Mucosa of descending colon (tissue), 3 donors: Measurements from ENCODE around the gene FIGNL2. TPM values are rescaled to one million over a fixed set of nuclear protein-coding genes. Genes with fewer than 3 reads are reported as not detected.

Experiments used
- ATAC-seq: fragments of 200-7000 bp; cut with Tn5 transposase; one replicate; pipeline ENCODE4 v1.9.1; 2020; ENCODE audit warnings: mild to moderate bottlenecking, moderate library complexity
- DNase-seq, 3 donors: peaks; one replicate each; pipeline ENCODE4 v3.0.0-alpha.2; 2020
- H3K36me3 ChIP-seq: fragments of 200-600 bp; one replicate; pipeline ENCODE4 v1.8.0; 2021; ENCODE audit warnings: low read depth, mild to moderate bottlenecking
- H3K4me1 ChIP-seq: fragments of 200-600 bp; one replicate; pipeline ENCODE4 v1.8.0; 2021; ENCODE audit warnings: low read depth, mild to moderate bottlenecking
- H3K4me3 ChIP-seq: fragments of 200-600 bp; one replicate; pipeline ENCODE4 v1.8.0; 2021; ENCODE audit warnings: mild to moderate bottlenecking
- H3K9me3 ChIP-seq: fragments of 200-600 bp; one replicate; pipeline ENCODE4 v1.8.0; 2021; ENCODE audit warnings: mild to moderate bottlenecking
- intact Hi-C, 2 donors: fragments of 100-400 bp; cut with DNase I in 1 of 2; cut with micrococcal nuclease in 1 of 2; formaldehyde crosslinking; loops; one replicate each; pipeline versions ENCODE4 v1.11.0 to v1.11.1; 2022; cut with DNase I, micrococcal nuclease
- total RNA-seq, 3 donors: library from RNA; stranded (reverse); fragmentation: NEBNext Ultra II Directional in 2 of 3; extraction: Animal tissue kit (Norgen Biotek cat#: 25700) in 2 of 3; gene quantifications; one replicate each; pipeline versions ENCODE4 v1.2.1 to v1.2.4, GENCODE V29; 2021 to 2023
- TF ChIP-seq, protein P1 (sequence below): fragments of 200-600 bp; IDR thresholded peaks from one replicate; pipeline ENCODE4 v1.8.0; 2022; ENCODE audit warnings: antibody characterized with exemption, mild to moderate bottlenecking
- donor health status: DM: no; HTN: no; CAD: no; lungs with moderate emphysema.
- donor health status: DM: no; HTN: no; CAD: no.
- donor health status: DM: no; HTN: yes; CAD: no.

FIGNL2 gene
- total RNA-seq, 3 donors from 2014 or later, result 0.26 to 0.44 (median 0.34) TPM

DNA sequence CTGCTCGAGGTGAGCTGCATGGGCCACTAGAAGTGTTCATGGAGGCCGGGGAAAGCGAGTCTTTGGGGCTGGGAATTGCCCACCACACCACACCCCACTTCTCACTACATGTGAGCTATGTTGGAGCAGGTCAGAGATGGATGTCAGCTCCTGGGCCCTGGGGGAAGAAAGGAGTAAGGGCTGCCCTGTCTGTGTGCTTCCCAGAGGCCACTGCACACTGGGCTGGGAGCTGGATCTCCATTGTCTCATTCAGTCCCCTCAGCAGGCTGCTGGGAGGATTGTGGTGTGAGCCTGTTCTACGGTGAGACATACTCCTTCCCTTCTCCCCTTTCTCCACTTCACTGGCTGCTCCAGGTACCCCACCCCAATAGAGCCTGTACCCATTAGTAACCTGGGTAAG is 10.5 kb downstream of the FIGNL2 start:
- intact Hi-C loops, result no loop called here
- no peak for DNase-seq
- TF ChIP-seq, protein P1, sequence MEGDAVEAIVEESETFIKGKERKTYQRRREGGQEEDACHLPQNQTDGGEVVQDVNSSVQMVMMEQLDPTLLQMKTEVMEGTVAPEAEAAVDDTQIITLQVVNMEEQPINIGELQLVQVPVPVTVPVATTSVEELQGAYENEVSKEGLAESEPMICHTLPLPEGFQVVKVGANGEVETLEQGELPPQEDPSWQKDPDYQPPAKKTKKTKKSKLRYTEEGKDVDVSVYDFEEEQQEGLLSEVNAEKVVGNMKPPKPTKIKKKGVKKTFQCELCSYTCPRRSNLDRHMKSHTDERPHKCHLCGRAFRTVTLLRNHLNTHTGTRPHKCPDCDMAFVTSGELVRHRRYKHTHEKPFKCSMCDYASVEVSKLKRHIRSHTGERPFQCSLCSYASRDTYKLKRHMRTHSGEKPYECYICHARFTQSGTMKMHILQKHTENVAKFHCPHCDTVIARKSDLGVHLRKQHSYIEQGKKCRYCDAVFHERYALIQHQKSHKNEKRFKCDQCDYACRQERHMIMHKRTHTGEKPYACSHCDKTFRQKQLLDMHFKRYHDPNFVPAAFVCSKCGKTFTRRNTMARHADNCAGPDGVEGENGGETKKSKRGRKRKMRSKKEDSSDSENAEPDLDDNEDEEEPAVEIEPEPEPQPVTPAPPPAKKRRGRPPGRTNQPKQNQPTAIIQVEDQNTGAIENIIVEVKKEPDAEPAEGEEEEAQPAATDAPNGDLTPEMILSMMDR, result no peak
- H3K9me3 ChIP-seq, result no peaks in the 10 kb centered on the region
- no peaks in the 10 kb centered on the region for H3K36me3 ChIP-seq
- H3K4me1 ChIP-seq, result no peaks in the 10 kb centered on the region
- no peak overlapping the region for H3K4me3 ChIP-seq
- no peak for ATAC-seq

DNA sequence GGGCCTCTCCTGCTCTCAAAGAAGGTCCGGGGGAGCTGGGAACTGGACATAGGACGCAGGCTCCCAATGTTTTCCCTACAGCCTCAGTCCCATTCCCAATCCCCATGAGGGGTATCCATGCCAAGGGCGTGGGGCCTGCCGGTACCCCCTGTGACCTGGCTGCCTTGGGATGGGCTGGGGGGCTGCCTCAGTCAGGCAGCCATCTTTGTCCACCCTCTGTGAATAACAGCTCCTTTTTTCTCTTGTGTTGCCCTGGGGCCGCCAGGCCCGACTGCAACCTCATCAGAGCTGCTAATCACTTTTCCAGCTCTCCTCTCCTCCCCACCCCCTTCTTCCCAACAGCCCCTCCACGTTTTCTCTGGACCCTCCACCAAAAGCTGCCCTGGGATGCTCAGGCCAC is 11.2 kb downstream of the FIGNL2 start:
- Histone ChIP-seq H3K4me1 (no peaks in the 10 kb centered on the region), H3K36me3 (no peaks in the 10 kb centered on the region), H3K4me3 (no peak overlapping the region), H3K9me3 (no peaks in the 10 kb centered on the region)
- ATAC-seq, result no peak
- DNase-seq, result no peak
- intact Hi-C loops, result no loop called here
- TF ChIP-seq, protein P1, result no peak

DNA sequence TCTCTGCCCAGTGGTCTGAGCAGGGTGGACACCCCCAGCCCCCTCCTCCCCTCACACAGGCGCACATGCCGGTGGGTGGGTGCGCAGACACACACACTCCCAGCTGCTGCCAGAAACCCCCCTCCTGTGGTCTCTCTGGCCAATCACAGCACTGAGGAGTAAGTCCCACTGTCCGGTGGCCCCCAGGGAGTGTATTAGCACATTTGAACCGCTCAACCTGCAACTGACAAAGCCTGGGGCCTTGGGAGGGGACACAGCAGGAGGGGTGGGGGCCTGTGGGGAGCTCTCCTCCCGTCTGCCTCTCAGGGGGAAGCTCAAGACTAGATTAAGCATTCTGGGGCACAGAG is 11.7 kb downstream of the FIGNL2 start:
- intact Hi-C loops, result no loop called here
- H3K4me1 ChIP-seq, result no peaks in the 10 kb centered on the region
- H3K9me3 ChIP-seq, result no peaks in the 10 kb centered on the region
- H3K36me3 ChIP-seq, result no peaks in the 10 kb centered on the region
- H3K4me3 ChIP-seq, result no peak overlapping the region
- TF ChIP-seq, protein P1, result no peak
- DNase-seq (no peak), ATAC-seq (no peak)

DNA sequence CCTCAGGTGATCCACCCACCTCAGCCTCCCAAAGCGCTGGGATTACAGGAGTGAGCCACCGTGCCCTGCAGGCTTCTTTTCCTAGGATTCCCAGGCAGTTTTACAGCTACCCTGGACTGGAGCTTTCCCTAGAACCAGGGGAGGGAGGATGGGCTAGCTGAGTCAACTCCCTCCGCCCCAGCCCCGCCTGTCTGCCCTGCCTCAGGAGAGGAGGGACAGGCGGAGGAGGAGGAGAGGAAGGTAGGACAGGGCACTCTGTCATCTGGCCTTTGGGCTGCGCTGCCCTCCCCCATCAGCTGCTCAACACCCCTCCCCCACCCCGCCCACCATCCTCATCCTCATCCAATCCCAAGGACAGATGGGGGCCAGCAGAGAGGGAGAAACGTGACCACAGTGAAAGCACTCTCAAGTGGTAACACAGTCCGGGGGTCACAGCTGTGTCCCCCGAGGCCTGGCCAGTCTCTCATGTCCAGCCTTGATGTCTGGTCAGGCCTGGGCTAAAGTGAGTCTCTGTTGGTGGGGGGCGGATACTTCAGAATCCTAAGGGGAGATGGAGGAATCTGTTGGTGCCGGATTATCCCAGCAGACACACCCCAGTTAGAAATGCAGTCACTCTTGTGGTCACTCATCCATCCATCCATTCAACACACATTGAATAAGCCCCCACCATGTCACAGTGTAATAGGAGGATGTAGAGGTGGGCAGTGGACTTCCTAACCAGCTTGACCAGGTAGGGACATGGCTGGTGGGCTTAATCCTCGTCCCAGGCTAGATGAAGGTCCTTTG is 12.3 kb downstream of the FIGNL2 start:
- no peak for DNase-seq

DNA sequence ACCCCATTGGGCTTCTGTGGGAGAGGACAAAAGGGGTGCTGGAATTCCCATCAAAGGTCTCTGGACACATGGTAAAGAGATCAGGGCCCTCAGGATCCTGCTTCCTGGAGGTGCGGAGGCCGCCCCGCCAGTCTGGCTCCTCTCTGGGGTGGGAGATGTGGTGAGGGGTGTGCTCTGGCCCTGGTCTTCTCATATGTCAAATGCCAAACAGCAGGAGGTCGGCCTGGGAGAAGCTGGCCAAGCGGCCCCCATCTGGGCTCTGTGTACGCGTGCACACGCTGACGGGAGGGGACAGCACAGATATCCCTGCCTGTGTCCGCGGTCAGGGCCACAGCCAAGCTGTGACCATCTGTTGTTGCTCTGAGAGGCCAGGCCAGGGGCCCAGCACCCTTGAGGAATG is 14.1 kb downstream of the FIGNL2 start:
- TF ChIP-seq, protein P1, result no peak
- Histone ChIP-seq H3K4me1 (no peaks in the 10 kb centered on the region), H3K4me3 (no peak overlapping the region), H3K9me3 (no peaks in the 10 kb centered on the region), H3K36me3 (no peaks in the 10 kb centered on the region)
- intact Hi-C loops, result no loop called here
- no peak for ATAC-seq
- no peak for DNase-seq

More for the DNA sequence above, 12.3 kb downstream of the FIGNL2 start:
- ATAC-seq, result peak; percentile 61
- H3K4me1 ChIP-seq, result no peaks in the 10 kb centered on the region
- intact Hi-C loops, result no loop called here
- no peaks in the 10 kb centered on the region for H3K9me3 ChIP-seq
- H3K36me3 ChIP-seq, result no peaks in the 10 kb centered on the region
- H3K4me3 ChIP-seq, result no peak overlapping the region
- TF ChIP-seq, protein P1, result no peak
